GM03348 (cell line): ENCODE measurements around the gene TEX54.
"Not testable (repeated sequence)": the region's sequence is repeated elsewhere in the genome, so short reads cannot be mapped to it uniquely, and the experiment has no call there.

Experiments
- DNase-seq: peaks from one replicate; pipeline ENCODE4 v3.0.0; 2012; ENCODE audit warnings: low spot score

TEX54 gene

GRCh38 chr11:62832336-62833234, at the start of gene TEX54:
Gene TEX54 (minus strand): TSS chr11:62832841.
- peak; percentile 28 for DNase-seq

GRCh38 chr11:62882431-62882749, 49.7 kb upstream of the TEX54 start:
- DNase-seq: no peak

- peak; percentile 95 for DNase-seq
Observed at GRCh38 chr11:62881579-62882430, 49.2 kb upstream of the TEX54 start.

GRCh38 chr11:62880803-62881578, 48.4 kb upstream of the TEX54 start, which contains the start of gene SLC3A2:
Gene SLC3A2 (plus strand): TSS chr11:62880896. CDS start chr11:62881024, 128 bp downstream.
- peak; percentile 94 for DNase-seq

GRCh38 chr11:62880231-62880802, 47.7 kb upstream of the TEX54 start:
- DNase-seq: peak; percentile 86

GRCh38 chr11:62879235-62879978, 46.8 kb upstream of the TEX54 start:
- DNase-seq: no peak

GRCh38 chr11:62876712-62877111, 44.1 kb upstream of the TEX54 start:
- DNase-seq: no peak

- DNase-seq: no peak
Observed at GRCh38 chr11:62875698-62876478, 43.2 kb upstream of the TEX54 start.

- DNase-seq: no peak
Observed at GRCh38 chr11:62874851-62875250, 42.2 kb upstream of the TEX54 start.

GRCh38 chr11:62865635-62866034, 33.0 kb upstream of the TEX54 start:
- peak; percentile 16 for DNase-seq

GRCh38 chr11:62863687-62864335, 31.2 kb upstream of the TEX54 start:
- peak; percentile 29 for DNase-seq

GRCh38 chr11:62861564-62862192, 29.0 kb upstream of the TEX54 start:
- DNase-seq: not testable (repeated sequence)

GRCh38 chr11:62860835-62861563, 28.4 kb upstream of the TEX54 start:
- DNase-seq: no peak

- not testable (repeated sequence) for DNase-seq
Observed at GRCh38 chr11:62859281-62859703, 26.7 kb upstream of the TEX54 start.

GRCh38 chr11:62858201-62858600, 25.6 kb upstream of the TEX54 start:
- DNase-seq: no peak

- no peak for DNase-seq
Observed at GRCh38 chr11:62857541-62857982, 24.9 kb upstream of the TEX54 start.

GRCh38 chr11:62856333-62856895, 23.8 kb upstream of the TEX54 start:
- DNase-seq: no peak
